Endothelial cell (in vitro differentiated cells): ENCODE measurements around the gene KRTCAP3. TPM values are rescaled to one million over a fixed set of nuclear protein-coding genes. Genes with fewer than 3 reads are reported as not detected.

ENCODE experiments used
- DNase-seq: peaks from one replicate; pipeline ENCODE4 v3.0.0; 2021; ENCODE audit warnings: low spot score
- H3K27ac Mint-ChIP-seq: one replicate; pipeline ENCODE4 v1.8.0; 2021; ENCODE audit warnings: mixed read lengths, inconsistent platforms; ENCODE audit not compliant: unreplicated experiment
- H3K27me3 Mint-ChIP-seq: one replicate; pipeline ENCODE4 v1.8.0; 2021; ENCODE audit warnings: mild to moderate bottlenecking, moderate library complexity, mixed read lengths, inconsistent platforms; ENCODE audit not compliant: unreplicated experiment
- H3K36me3 Mint-ChIP-seq: one replicate; pipeline ENCODE4 v1.8.0; 2021; ENCODE audit warnings: mild to moderate bottlenecking, low read depth, mixed read lengths, inconsistent platforms; ENCODE audit not compliant: unreplicated experiment
- H3K4me1 Mint-ChIP-seq: one replicate; pipeline ENCODE4 v1.8.0; 2021; ENCODE audit warnings: mild to moderate bottlenecking, mixed read lengths, inconsistent platforms; ENCODE audit not compliant: unreplicated experiment
- H3K4me3 Mint-ChIP-seq: one replicate; pipeline ENCODE4 v1.8.0; 2021; ENCODE audit warnings: mild to moderate bottlenecking, mixed read lengths, inconsistent platforms; ENCODE audit not compliant: unreplicated experiment
- H3K9me3 Mint-ChIP-seq: one replicate; pipeline ENCODE4 v1.8.0; 2021; ENCODE audit warnings: mixed read lengths, inconsistent platforms; ENCODE audit not compliant: unreplicated experiment
- CTCF ChIP-seq: fragments of 200-600 bp; sonication (generic); IDR thresholded peaks from one replicate; pipeline ENCODE4 v1.5.0; 2021; ENCODE audit warnings: antibody characterized with exemption; ENCODE audit not compliant: unreplicated experiment
- total RNA-seq: library from RNA; stranded (reverse); fragmentation: NEBNext Ultra II Directional; extraction: Animal tissue kit (Norgen Biotek cat#: 25700); gene quantifications from one replicate; pipeline ENCODE4 v1.2.1, GENCODE V29; 2021; ENCODE audit not compliant: unreplicated experiment

Gene KRTCAP3
- total RNA-seq, 1 donor from 2014 or later, result 4.6 TPM

DNA sequence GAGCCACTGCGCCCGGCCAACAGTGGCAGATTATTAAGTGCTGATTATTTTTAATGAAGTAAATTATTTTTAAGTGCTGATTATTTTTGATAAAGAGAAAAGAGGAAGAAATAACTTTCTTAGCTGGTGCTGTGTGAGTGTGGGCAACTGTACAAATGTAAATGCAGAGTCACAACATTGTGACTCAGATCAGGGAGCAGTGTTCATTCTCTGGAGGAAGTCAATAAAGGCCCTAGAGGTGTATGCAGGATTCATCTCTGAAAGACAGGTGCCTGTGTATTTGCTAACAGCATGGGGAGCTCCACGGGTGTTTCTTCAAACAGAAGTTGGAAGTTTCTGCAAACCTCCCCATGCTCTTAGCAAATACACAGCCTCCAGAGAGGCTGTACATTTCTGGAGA, 6.2 kb downstream of the KRTCAP3 start:
- Mint-ChIP-seq H3K27me3 (peaks cover 3% of the 10 kb centered on the region), H3K9me3 (no peaks in the 10 kb centered on the region), H3K36me3 (peaks cover 39% of the 10 kb centered on the region), H3K27ac (no peak overlapping the region), H3K4me3 (no peak overlapping the region), H3K4me1 (peaks cover 4% of the 10 kb centered on the region)
- no peak for TF ChIP-seq CTCF
- DNase-seq, result no peak

- no peak for TF ChIP-seq CTCF
- DNase-seq, result no peak
- Mint-ChIP-seq H3K9me3 (no peaks in the 10 kb centered on the region), H3K4me1 (peaks cover 3% of the 10 kb centered on the region), H3K4me3 (no peak overlapping the region), H3K27me3 (peaks cover 2% of the 10 kb centered on the region), H3K27ac (no peak overlapping the region), H3K36me3 (peaks cover 46% of the 10 kb centered on the region)
These were observed 8.9 kb downstream of the KRTCAP3 start for GRCh38 chr2:27451095-27451494.

GRCh38 chr2:27453968-27454367, 11.8 kb downstream of the KRTCAP3 start:
- H3K27ac Mint-ChIP-seq, result no peak overlapping the region
- H3K27me3 Mint-ChIP-seq, result peaks cover 2% of the 10 kb centered on the region
- TF ChIP-seq CTCF, result no peak
- H3K4me1 Mint-ChIP-seq, result peaks cover 3% of the 10 kb centered on the region
- peaks cover 38% of the 10 kb centered on the region for H3K36me3 Mint-ChIP-seq
- no peaks in the 10 kb centered on the region for H3K9me3 Mint-ChIP-seq
- no peak for DNase-seq
- H3K4me3 Mint-ChIP-seq, result no peak overlapping the region

DNA sequence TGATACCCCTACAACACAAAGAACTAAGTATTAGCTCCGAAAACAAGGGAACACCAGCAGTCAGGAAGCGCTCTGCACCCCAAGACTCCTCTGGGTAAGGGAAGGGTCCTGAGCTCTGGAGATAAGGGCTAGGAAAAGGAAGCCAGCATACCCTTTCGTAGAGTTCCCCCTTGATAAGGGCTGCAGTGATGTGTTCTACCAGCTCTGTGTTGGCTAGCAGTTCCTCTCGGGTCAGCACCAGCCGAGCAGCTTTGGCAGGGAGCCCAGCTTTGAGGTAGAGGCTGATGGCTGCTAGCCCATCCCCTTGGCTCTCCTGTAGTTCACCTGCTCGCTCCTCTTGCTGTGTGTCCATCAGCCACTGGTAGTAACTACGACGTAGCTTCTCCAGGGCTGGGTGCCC, 18.9 kb downstream of the KRTCAP3 start:
- peaks cover 3% of the 10 kb centered on the region for H3K27me3 Mint-ChIP-seq
- no peak overlapping the region for H3K4me3 Mint-ChIP-seq
- peaks cover 19% of the 10 kb centered on the region for H3K36me3 Mint-ChIP-seq
- no peaks in the 10 kb centered on the region for H3K9me3 Mint-ChIP-seq
- TF ChIP-seq CTCF, result no peak
- H3K27ac Mint-ChIP-seq, result no peak overlapping the region
- H3K4me1 Mint-ChIP-seq, result peaks cover 8% of the 10 kb centered on the region
- no peak for DNase-seq

GRCh38 chr2:27464443-27464842, 22.3 kb downstream of the KRTCAP3 start:
- peaks cover 3% of the 10 kb centered on the region for H3K27me3 Mint-ChIP-seq
- H3K36me3 Mint-ChIP-seq, result peaks cover 7% of the 10 kb centered on the region
- no peak overlapping the region for H3K4me3 Mint-ChIP-seq
- no peak for TF ChIP-seq CTCF
- H3K9me3 Mint-ChIP-seq, result no peaks in the 10 kb centered on the region
- DNase-seq, result no peak
- no peak overlapping the region for H3K27ac Mint-ChIP-seq
- H3K4me1 Mint-ChIP-seq, result peaks cover 4% of the 10 kb centered on the region
